Progenitor cell of endocrine pancreas (in vitro differentiated cells): ENCODE measurements around the gene CSN3. TPM values are rescaled to one million over a fixed set of nuclear protein-coding genes. Genes with fewer than 3 reads are reported as not detected.

Experiments used
- DNase-seq: peaks from one replicate; pipeline ENCODE4 v3.0.0; 2021; ENCODE audit warnings: low spot score; ENCODE audit not compliant: unreplicated experiment
- H3K27ac Mint-ChIP-seq: 2 replicates; pipeline ENCODE4 v1.8.0; 2021; ENCODE audit warnings: mild to moderate bottlenecking, moderate library complexity, mixed read lengths
- H3K27me3 Mint-ChIP-seq: 2 replicates; pipeline ENCODE4 v1.8.0; 2021; ENCODE audit warnings: mixed read lengths
- H3K36me3 Mint-ChIP-seq: 2 replicates; pipeline ENCODE4 v1.8.0; 2022; ENCODE audit warnings: mixed read lengths; ENCODE audit not compliant: insufficient read depth
- H3K4me1 Mint-ChIP-seq: 2 replicates; pipeline ENCODE4 v1.8.0; 2021; ENCODE audit warnings: low read depth, mixed read lengths
- H3K4me3 Mint-ChIP-seq: 2 replicates; pipeline ENCODE4 v1.8.0; 2021; ENCODE audit warnings: low read depth, mild to moderate bottlenecking, moderate library complexity, mixed read lengths
- H3K9me3 Mint-ChIP-seq: 2 replicates; pipeline ENCODE4 v1.8.0; 2021; ENCODE audit warnings: low read depth, mixed read lengths
- total RNA-seq: library from RNA; stranded (reverse); gene quantifications from 2 replicates; pipeline ENCODE4 v1.2.1, GENCODE V29; 2021
- TF ChIP-seq, protein P1 (sequence below): fragments of 200-600 bp; sonication (generic); IDR thresholded peaks from one replicate; pipeline ENCODE4 v1.5.0; 2021; ENCODE audit warnings: antibody characterized with exemption, mild to moderate bottlenecking; ENCODE audit not compliant: unreplicated experiment

The CSN3 gene
- total RNA-seq, 1 donor from 2014 or later = not detected

DNA sequence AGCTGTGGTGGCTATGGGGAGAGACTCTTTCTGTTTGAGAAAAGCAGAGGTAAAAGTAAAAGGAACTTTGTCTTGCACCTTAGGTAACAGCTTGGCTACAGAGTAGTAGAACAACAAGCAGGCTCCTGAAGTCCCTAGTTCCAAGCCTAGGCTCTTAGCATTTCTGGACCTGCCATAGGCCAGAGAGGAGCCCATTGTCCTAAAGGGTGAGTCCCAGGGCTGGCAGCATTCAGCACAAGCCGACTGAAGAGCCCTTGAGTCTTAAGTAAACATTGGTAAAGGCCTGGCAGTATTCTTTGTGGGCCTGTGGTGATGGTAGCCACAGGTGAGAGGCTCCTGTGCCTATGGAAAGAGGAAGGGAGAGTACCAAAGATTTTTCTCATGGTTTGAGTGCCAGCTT, 38.2 kb downstream of the CSN3 start:
- no peaks in the 10 kb centered on the region for H3K4me1 Mint-ChIP-seq
- no peaks in the 10 kb centered on the region for H3K27me3 Mint-ChIP-seq
- TF ChIP-seq, protein P1, sequence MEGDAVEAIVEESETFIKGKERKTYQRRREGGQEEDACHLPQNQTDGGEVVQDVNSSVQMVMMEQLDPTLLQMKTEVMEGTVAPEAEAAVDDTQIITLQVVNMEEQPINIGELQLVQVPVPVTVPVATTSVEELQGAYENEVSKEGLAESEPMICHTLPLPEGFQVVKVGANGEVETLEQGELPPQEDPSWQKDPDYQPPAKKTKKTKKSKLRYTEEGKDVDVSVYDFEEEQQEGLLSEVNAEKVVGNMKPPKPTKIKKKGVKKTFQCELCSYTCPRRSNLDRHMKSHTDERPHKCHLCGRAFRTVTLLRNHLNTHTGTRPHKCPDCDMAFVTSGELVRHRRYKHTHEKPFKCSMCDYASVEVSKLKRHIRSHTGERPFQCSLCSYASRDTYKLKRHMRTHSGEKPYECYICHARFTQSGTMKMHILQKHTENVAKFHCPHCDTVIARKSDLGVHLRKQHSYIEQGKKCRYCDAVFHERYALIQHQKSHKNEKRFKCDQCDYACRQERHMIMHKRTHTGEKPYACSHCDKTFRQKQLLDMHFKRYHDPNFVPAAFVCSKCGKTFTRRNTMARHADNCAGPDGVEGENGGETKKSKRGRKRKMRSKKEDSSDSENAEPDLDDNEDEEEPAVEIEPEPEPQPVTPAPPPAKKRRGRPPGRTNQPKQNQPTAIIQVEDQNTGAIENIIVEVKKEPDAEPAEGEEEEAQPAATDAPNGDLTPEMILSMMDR = no peak
- H3K27ac Mint-ChIP-seq = no peak overlapping the region
- no peak overlapping the region for H3K4me3 Mint-ChIP-seq
- no peaks in the 10 kb centered on the region for H3K9me3 Mint-ChIP-seq
- DNase-seq = no peak
- no peaks in the 10 kb centered on the region for H3K36me3 Mint-ChIP-seq

DNA sequence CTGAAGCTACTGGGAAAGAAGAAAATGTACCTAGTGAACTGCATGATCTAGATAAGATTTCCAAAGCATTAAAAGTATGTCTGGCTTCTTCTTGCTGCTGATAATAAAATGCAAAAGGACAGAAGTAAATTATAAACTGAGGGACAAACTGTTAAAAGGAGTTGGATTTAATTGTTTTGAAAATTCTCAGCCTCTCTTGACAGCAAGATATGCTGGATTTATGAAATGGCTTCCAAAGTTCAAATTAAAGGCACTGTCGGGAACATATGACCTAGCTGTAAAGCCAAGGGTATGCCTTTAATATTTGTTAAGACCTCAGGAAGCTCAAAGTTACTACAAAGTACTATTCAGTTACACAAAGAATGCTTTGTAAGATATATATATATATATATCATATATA, 46.3 kb downstream of the CSN3 start:
- H3K27ac Mint-ChIP-seq = no peak overlapping the region
- H3K36me3 Mint-ChIP-seq = no peaks in the 10 kb centered on the region
- H3K9me3 Mint-ChIP-seq = no peaks in the 10 kb centered on the region
- DNase-seq = no peak
- TF ChIP-seq, protein P1 = no peak
- H3K4me1 Mint-ChIP-seq = no peaks in the 10 kb centered on the region
- H3K27me3 Mint-ChIP-seq = no peaks in the 10 kb centered on the region
- no peak overlapping the region for H3K4me3 Mint-ChIP-seq

DNA sequence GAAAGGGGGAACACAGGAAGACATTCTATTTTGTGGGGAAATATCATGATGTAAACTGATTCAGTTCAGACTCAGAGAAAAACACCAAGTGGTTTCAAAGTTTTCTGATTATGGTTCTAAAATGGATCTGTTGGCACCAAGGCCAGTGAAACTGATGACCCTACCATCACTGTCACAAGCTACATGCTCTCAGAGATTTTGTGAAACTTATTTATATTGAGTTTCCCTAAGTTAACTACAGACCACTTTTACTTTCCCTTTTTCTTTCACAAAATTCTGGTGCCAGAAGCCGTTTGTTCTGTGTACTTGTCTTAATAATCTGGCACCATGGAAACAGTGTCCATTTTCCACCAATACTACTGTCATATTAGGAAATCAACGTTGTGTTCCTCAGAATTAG, 48.9 kb downstream of the CSN3 start:
- TF ChIP-seq, protein P1 = no peak
- H3K36me3 Mint-ChIP-seq = no peaks in the 10 kb centered on the region
- no peaks in the 10 kb centered on the region for H3K4me1 Mint-ChIP-seq
- H3K4me3 Mint-ChIP-seq = no peak overlapping the region
- no peaks in the 10 kb centered on the region for H3K27me3 Mint-ChIP-seq
- no peaks in the 10 kb centered on the region for H3K9me3 Mint-ChIP-seq
- no peak overlapping the region for H3K27ac Mint-ChIP-seq
- DNase-seq = no peak

DNA sequence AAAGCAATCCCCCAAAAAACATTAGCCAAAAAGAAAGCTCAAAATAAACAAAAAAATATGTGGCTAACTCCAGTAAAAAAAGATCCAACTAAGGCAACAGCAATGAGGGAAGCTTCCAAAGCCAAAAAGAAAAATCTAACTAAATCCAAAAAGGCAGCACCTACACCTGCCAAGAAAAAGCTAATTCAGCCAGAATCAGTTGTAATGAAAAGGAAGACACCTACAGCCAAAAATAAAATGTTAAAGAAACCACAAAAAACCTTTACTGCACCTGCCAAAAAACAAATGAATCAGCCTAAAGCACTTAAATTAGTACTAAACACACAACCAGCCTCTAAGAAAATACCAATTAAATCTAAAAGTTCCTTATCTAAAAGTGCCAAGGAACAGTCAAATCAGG, 55.2 kb downstream of the CSN3 start:
- H3K9me3 Mint-ChIP-seq = no peaks in the 10 kb centered on the region
- no peaks in the 10 kb centered on the region for H3K27me3 Mint-ChIP-seq
- no peaks in the 10 kb centered on the region for H3K36me3 Mint-ChIP-seq
- H3K4me1 Mint-ChIP-seq = no peaks in the 10 kb centered on the region
- no peak overlapping the region for H3K4me3 Mint-ChIP-seq
- DNase-seq = no peak
- H3K27ac Mint-ChIP-seq = no peak overlapping the region
- TF ChIP-seq, protein P1 = no peak

DNA sequence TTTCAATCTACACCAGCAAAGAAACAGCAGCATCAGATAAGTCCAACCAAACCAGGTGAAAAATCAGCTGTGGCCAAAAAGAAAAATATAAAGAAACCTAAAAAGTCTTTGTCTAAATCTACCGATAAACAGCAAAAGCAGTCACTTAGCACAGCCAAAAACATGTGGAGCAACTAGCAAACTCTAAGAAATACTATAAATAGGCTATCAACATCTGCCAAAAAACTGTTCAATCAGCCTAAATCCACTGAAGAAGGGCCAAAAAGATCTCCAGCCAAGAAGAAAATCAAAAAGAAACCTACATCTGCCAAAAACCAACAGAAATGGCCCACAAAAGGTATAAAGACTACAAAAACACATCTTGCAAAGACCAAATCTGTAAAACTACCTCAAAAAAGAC, 55.7 kb downstream of the CSN3 start:
- H3K9me3 Mint-ChIP-seq = no peaks in the 10 kb centered on the region
- H3K36me3 Mint-ChIP-seq = no peaks in the 10 kb centered on the region
- H3K27me3 Mint-ChIP-seq = no peaks in the 10 kb centered on the region
- H3K27ac Mint-ChIP-seq = no peak overlapping the region
- TF ChIP-seq, protein P1 = no peak
- no peaks in the 10 kb centered on the region for H3K4me1 Mint-ChIP-seq
- no peak for DNase-seq
- no peak overlapping the region for H3K4me3 Mint-ChIP-seq
